Panc1 (cell line): ENCODE data around the gene NME5. TPM values are rescaled to one million over a fixed set of nuclear protein-coding genes. Genes with fewer than 3 reads are reported as not detected.

Source experiments
- ATAC-seq: fragments of 200-7000 bp; cut with Tn5 transposase; 2 replicates; pipeline ENCODE4 v1.9.1; 2020; ENCODE audit warnings: mild to moderate bottlenecking, moderate library complexity
- BruUV-seq: library from RNA; stranded (reverse); fragments of 400-500 nt; replicated peaks from 2 replicates; lab custom pipeline; 2021; lab: Mats Ljungman, UMichigan
- CTCF ChIA-PET: fragments of 300-600 bp; sonication (Branson Sonifier 250); formaldehyde crosslinking; loops from one replicate; lab custom pipeline; 2022; ENCODE audit warnings: antibody characterized with exemption; lab: Charles Lee
- POLR2A ChIA-PET: fragments of 300-600 bp; sonication (Branson Sonifier 250); formaldehyde crosslinking; loops from one replicate; lab custom pipeline; 2022; ENCODE audit warnings: antibody characterized with exemption; lab: Charles Lee
- DNase-seq: peaks from one replicate; pipeline ENCODE4 v3.0.0-alpha.2; 2010; ENCODE audit warnings: low read depth, low spot score
- H3K27ac ChIP-seq: 2 replicates; pipeline ENCODE4 v1.5.1; 2011; ENCODE audit warnings: mild to moderate bottlenecking, low read length, inconsistent platforms
- H3K27me3 ChIP-seq: fragments of 200-500 bp; sonication (Bioruptor generic); 2 replicates; pipeline ENCODE4 v1.6.0; 2014; ENCODE audit warnings: low read length, inconsistent platforms; ENCODE audit not compliant: control insufficient read depth, insufficient read depth
- H3K36me3 ChIP-seq: fragments of 200-500 bp; sonication (Bioruptor generic); 2 replicates; pipeline ENCODE4 v1.5.1; 2014; ENCODE audit warnings: inconsistent platforms, mild to moderate bottlenecking, low read length, moderate library complexity; ENCODE audit not compliant: control insufficient read depth, insufficient read depth
- H3K4me1 ChIP-seq: 2 replicates; pipeline ENCODE4 v1.5.1; 2011; ENCODE audit warnings: inconsistent platforms, mild to moderate bottlenecking, low read length, moderate library complexity; ENCODE audit not compliant: control insufficient read depth, insufficient read depth
- H3K4me3 ChIP-seq, 2 experiments: 2 replicates each; pipeline ENCODE4 v1.5.1; 2011 to 2012; ENCODE audit warnings: low read depth in 2 of 2, low read length in 2 of 2, mild to moderate bottlenecking in 2 of 2, inconsistent platforms in 1 of 2, moderate library complexity in 1 of 2
- H3K9me3 ChIP-seq: fragments of 200-500 bp; sonication (Bioruptor generic); 2 replicates; pipeline ENCODE4 v1.5.1; 2014; ENCODE audit warnings: low read depth, mild to moderate bottlenecking, inconsistent platforms, low read length, moderate library complexity; ENCODE audit not compliant: control insufficient read depth, insufficient read depth
- POLR2AphosphoS5 ChIP-seq: IDR thresholded peaks from 2 replicates; pipeline ENCODE4 v1.6.1; 2012; ENCODE audit warnings: mild to moderate bottlenecking, low read depth, low read length, moderate library complexity
- SIN3A ChIP-seq: IDR thresholded peaks from 2 replicates; pipeline ENCODE4 v1.6.1; 2012; ENCODE audit warnings: low read depth, mild to moderate bottlenecking, low read length, moderate library complexity, borderline replicate concordance; ENCODE audit not compliant: insufficient read depth
- in situ Hi-C: cut with HindIII; loops from 2 replicates; pipeline ENCODE4 v1.10.0; 2016; ENCODE audit warnings: low sequenced_read_pairs, low pct_unique_long_range_greater_than_20kb
- intact Hi-C: fragments of 100-400 bp; cut with micrococcal nuclease; formaldehyde crosslinking; loops from one replicate; pipeline ENCODE4 v1.10.0; 2022; ENCODE audit not compliant: unreplicated experiment
- total RNA-seq: library from RNA; stranded (reverse); gene quantifications from one replicate; pipeline ENCODE4 v1.2.1, GENCODE V29; 2021; ENCODE audit not compliant: unreplicated experiment
- TF ChIP-seq, protein P1 (sequence below): fragments of 450-650 bp; IDR thresholded peaks from 2 replicates; pipeline ENCODE4 v1.5.1; 2017; ENCODE audit warnings: mild to moderate bottlenecking

The NME5 gene
- total RNA-seq, 1 experiment from 2014 or later = 1.7 TPM

DNA sequence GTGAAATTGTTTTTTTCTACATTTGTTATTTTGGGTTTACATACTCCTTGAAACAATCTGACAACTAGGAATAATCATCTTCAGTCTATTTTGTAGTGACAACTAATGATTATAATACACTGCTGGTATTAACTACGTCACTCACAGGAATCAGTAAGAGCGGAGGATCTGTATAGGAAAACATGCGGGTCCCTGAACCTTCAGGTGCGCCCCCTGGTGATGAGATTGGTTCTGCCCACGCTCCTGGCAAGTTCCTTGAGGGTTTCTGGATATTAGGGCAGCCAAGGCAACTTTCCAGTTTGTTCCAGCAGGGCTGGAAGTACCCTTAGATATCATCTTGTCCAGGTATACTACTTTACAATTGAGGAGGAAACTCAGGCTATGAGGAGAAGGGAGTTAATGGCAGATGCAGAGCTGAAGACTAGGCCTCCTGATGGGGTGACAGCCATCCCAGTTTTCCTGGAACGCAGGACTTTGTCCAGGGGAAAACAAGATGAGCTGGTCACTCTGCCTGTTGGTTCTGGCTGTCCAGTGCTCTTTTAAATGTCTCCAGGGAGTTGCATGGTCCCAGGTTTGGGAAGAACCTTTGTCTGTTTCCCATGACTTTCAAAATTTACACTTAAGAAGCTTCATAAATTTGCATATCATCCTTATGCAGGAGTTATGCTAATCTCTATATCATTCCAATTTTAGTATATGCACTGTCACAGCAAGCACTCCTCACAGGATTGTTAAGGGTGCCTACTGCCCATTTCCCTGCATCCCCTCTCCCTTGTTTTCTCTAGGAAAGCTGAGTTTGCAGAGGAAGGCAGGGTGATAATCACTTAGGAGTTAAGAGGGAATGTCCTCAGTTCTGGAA, 70.3 kb downstream of the NME5 start:
- BruUV-seq = no TSS peak
- in situ Hi-C loops = no loop called here

DNA sequence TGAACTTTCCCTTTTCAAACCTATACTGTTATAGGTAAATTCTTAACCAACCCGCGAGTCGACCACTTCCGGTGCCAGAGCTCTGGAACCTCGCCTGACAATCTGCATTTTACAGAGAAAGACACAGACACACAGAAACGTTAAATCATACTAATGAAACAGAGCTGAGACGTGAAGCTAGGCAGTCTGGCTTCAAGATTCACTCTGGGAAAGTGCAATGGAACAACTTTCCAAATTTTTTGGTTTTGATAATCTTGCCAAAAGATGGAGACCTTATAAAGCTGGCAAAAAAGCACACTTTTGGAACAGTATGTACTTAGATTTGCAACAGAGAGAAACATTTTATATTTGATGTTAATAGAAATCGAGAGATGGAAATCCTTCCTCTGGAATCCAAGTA, 71.3 kb downstream of the NME5 start:
- H3K4me3 ChIP-seq = no peak overlapping the region
- H3K36me3 ChIP-seq = no peaks in the 10 kb centered on the region
- H3K9me3 ChIP-seq = no peaks in the 10 kb centered on the region
- intact Hi-C loops = loop anchor here (1.0 kb wide), 1 partner anchor 32 kb away; no protein-coding TSS in a partner anchor
- ATAC-seq = no peak
- ChIA-PET POLR2A (interaction anchor here (0.6 kb wide), 1 partner anchor 34 kb away, joined by 3 read pairs; no protein-coding TSS in a partner anchor), CTCF (interaction anchor here (0.7 to 2.0 kb wide), 2 partner anchors 33 to 68 kb away, joined by 4 to 14 read pairs; no protein-coding TSS in a partner anchor)
- no TSS peak for BruUV-seq
- H3K4me1 ChIP-seq = no peaks in the 10 kb centered on the region
- no peaks in the 10 kb centered on the region for H3K27me3 ChIP-seq
- in situ Hi-C loops = no loop called here
- DNase-seq = no peak
- no peak overlapping the region for H3K27ac ChIP-seq
- no peak for TF ChIP-seq SIN3A

More for the DNA sequence above, 70.3 kb downstream of the NME5 start:
- Histone ChIP-seq H3K36me3 (no peaks in the 10 kb centered on the region), H3K27me3 (no peaks in the 10 kb centered on the region), H3K4me3 (peak overlapping the region; percentile 12 to 13; a peak in 2 of 4 replicates), H3K4me1 (no peaks in the 10 kb centered on the region), H3K9me3 (no peaks in the 10 kb centered on the region), H3K27ac (no peak overlapping the region)
- ChIA-PET CTCF (interaction anchor here (0.6 to 2.0 kb wide), 4 partner anchors 34 to 291 kb away, joined by 3 to 14 read pairs (median 5); no protein-coding TSS in a partner anchor), POLR2A (interaction anchor here (0.6 kb wide), 1 partner anchor 115 kb away, joined by 5 read pairs; no protein-coding TSS in a partner anchor)
- intact Hi-C loops = loop anchor here (1.0 kb wide), 1 partner anchor 33 kb away; no protein-coding TSS in a partner anchor
- ATAC-seq (peak; percentile 99), DNase-seq (peak; percentile 63)
- TF ChIP-seq POLR2AphosphoS5 = no peak
- TF ChIP-seq, protein P1, sequence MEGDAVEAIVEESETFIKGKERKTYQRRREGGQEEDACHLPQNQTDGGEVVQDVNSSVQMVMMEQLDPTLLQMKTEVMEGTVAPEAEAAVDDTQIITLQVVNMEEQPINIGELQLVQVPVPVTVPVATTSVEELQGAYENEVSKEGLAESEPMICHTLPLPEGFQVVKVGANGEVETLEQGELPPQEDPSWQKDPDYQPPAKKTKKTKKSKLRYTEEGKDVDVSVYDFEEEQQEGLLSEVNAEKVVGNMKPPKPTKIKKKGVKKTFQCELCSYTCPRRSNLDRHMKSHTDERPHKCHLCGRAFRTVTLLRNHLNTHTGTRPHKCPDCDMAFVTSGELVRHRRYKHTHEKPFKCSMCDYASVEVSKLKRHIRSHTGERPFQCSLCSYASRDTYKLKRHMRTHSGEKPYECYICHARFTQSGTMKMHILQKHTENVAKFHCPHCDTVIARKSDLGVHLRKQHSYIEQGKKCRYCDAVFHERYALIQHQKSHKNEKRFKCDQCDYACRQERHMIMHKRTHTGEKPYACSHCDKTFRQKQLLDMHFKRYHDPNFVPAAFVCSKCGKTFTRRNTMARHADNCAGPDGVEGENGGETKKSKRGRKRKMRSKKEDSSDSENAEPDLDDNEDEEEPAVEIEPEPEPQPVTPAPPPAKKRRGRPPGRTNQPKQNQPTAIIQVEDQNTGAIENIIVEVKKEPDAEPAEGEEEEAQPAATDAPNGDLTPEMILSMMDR = peak; percentile 92

Other genes with a start within 250 kb of the NME5 start
- gene PKD2L2, start 250.0 kb downstream of the NME5 start, total RNA-seq = not detected
- 34.9 TPM for gene FAM13B, start 106.3 kb downstream of the NME5 start, total RNA-seq
- gene WNT8A, start 55.4 kb downstream of the NME5 start, total RNA-seq = not detected
- gene BRD8, start 39.2 kb upstream of the NME5 start, total RNA-seq = 92.1 TPM
- gene KIF20A, start 39.7 kb upstream of the NME5 start, total RNA-seq = 55.4 TPM
- 44.7 TPM for gene CDC23, start 73.9 kb upstream of the NME5 start, total RNA-seq
- 1.5 TPM for gene GFRA3, start 135.2 kb upstream of the NME5 start, total RNA-seq
- 14.1 TPM for gene CDC25C, start 192.4 kb upstream of the NME5 start, total RNA-seq
- gene FAM53C, start 198.8 kb upstream of the NME5 start, total RNA-seq = 50.4 TPM
- 65.0 TPM for gene KDM3B, start 213.3 kb upstream of the NME5 start, total RNA-seq